HG03354 (cell line): ENCODE measurements around the gene RARB.

ENCODE experiments used
- ATAC-seq: cut with Tn5 transposase; IDR thresholded peaks from one replicate; pipeline ENCODE4 v1.9.1; 2021; ENCODE audit warnings: mild to moderate bottlenecking; ENCODE audit not compliant: unreplicated experiment, poor library complexity, severe bottlenecking

RARB gene

GRCh38 chr3:25427942-25428788 is at the start of gene RARB:
Gene RARB, plus strand, starts transcription at chr3:25428263. Its CDS starts 469 bp downstream, at chr3:25428732.
- ATAC-seq: peak; percentile 85

- no peak for ATAC-seq
Measured at GRCh38 chr3:25378786-25379311, 49.2 kb upstream of the RARB start.

- no peak for ATAC-seq
Measured at GRCh38 chr3:25380222-25380739, 47.8 kb upstream of the RARB start.

- no peak for ATAC-seq
Measured at GRCh38 chr3:25381083-25381482, 47.0 kb upstream of the RARB start.

GRCh38 chr3:25384471-25384870 is 43.6 kb upstream of the RARB start:
- ATAC-seq: no peak

- ATAC-seq: no peak
Measured at GRCh38 chr3:25385807-25386460, 42.1 kb upstream of the RARB start.

- ATAC-seq: no peak
Measured at GRCh38 chr3:25386686-25387255, 41.3 kb upstream of the RARB start.

- ATAC-seq: no peak
Measured at GRCh38 chr3:25390605-25391004, 37.5 kb upstream of the RARB start.

- ATAC-seq: no peak
Measured at GRCh38 chr3:25396251-25396650, 31.8 kb upstream of the RARB start.

- no peak for ATAC-seq
Measured at GRCh38 chr3:25396686-25397085, 31.4 kb upstream of the RARB start.

- no peak for ATAC-seq
Measured at GRCh38 chr3:25397150-25397549, 30.9 kb upstream of the RARB start.

- no peak for ATAC-seq
Measured at GRCh38 chr3:25400587-25400986, 27.5 kb upstream of the RARB start.

- no peak for ATAC-seq
Measured at GRCh38 chr3:25403968-25404367, 24.1 kb upstream of the RARB start.

- no peak for ATAC-seq
Measured at GRCh38 chr3:25404569-25404968, 23.5 kb upstream of the RARB start.

GRCh38 chr3:25405335-25405734 is 22.7 kb upstream of the RARB start:
- ATAC-seq: no peak

GRCh38 chr3:25410703-25411102 is 17.4 kb upstream of the RARB start:
- no peak for ATAC-seq

GRCh38 chr3:25412269-25412668 is 15.8 kb upstream of the RARB start:
- ATAC-seq: no peak

GRCh38 chr3:25416176-25416575 is 11.9 kb upstream of the RARB start:
- no peak for ATAC-seq

GRCh38 chr3:25418596-25418995 is 9.5 kb upstream of the RARB start:
- no peak for ATAC-seq

- ATAC-seq: no peak
Measured at GRCh38 chr3:25419251-25419650, 8.8 kb upstream of the RARB start.
